Activated CD4-positive, alpha-beta T cell treated with anti-CD3 and anti-CD28 coated beads, Interleukin-2, amount 50 U/mL, for 16 hours (primary cell): ENCODE measurements around the gene GOLGA1.
"Not testable (repeated sequence)": the region's sequence is repeated elsewhere in the genome, so short reads cannot be mapped to it uniquely, and the experiment has no call there.

Source experiments
- DNase-seq: peaks from one replicate; pipeline ENCODE4 v3.0.0-alpha.2; 2020

The GOLGA1 gene

GRCh38 chr9:124855944-124856765 is 84.7 kb downstream of the GOLGA1 start:
- DNase-seq: no peak

- DNase-seq: no peak
These were observed 85.3 kb downstream of the GOLGA1 start for GRCh38 chr9:124855566-124855943.

GRCh38 chr9:124854822-124855221 is 86.1 kb downstream of the GOLGA1 start:
- no peak for DNase-seq

- DNase-seq: no peak
These were observed 86.7 kb downstream of the GOLGA1 start for GRCh38 chr9:124854161-124854560.

- DNase-seq: no peak
These were observed 87.2 kb downstream of the GOLGA1 start for GRCh38 chr9:124853605-124854143.

- DNase-seq: peak; percentile 78
These were observed 87.9 kb downstream of the GOLGA1 start, which contains the start of gene WDR38 for GRCh38 chr9:124852829-124853531. Gene WDR38 (plus strand): TSS chr9:124853460. CDS start chr9:124853532, 72 bp downstream.

GRCh38 chr9:124852121-124852828 is 88.6 kb downstream of the GOLGA1 start:
- no peak for DNase-seq

- DNase-seq: no peak
These were observed 91.1 kb downstream of the GOLGA1 start for GRCh38 chr9:124849801-124850200.

- DNase-seq: no peak
These were observed 93.9 kb downstream of the GOLGA1 start for GRCh38 chr9:124846969-124847368.

- DNase-seq: not testable (repeated sequence)
These were observed 94.4 kb downstream of the GOLGA1 start for GRCh38 chr9:124846467-124846866.

GRCh38 chr9:124844291-124844690 is 96.6 kb downstream of the GOLGA1 start:
- DNase-seq: no peak

GRCh38 chr9:124843456-124844034 is 97.3 kb downstream of the GOLGA1 start:
- no peak for DNase-seq

GRCh38 chr9:124841075-124841821 is 99.6 kb downstream of the GOLGA1 start:
- DNase-seq: no peak

- no peak for DNase-seq
These were observed 100.5 kb downstream of the GOLGA1 start for GRCh38 chr9:124840300-124840833.

- no peak for DNase-seq
These were observed 101.1 kb downstream of the GOLGA1 start for GRCh38 chr9:124839612-124840299.

- not testable (repeated sequence) for DNase-seq
These were observed 102.2 kb downstream of the GOLGA1 start for GRCh38 chr9:124838567-124839275.

- not testable (repeated sequence) for DNase-seq
These were observed 102.8 kb downstream of the GOLGA1 start for GRCh38 chr9:124838132-124838531.

- DNase-seq: no peak
These were observed 105.8 kb downstream of the GOLGA1 start for GRCh38 chr9:124835026-124835557.

GRCh38 chr9:124834591-124834990 is 106.3 kb downstream of the GOLGA1 start:
- no peak for DNase-seq
